Stimulated activated naive CD4-positive, alpha-beta T cell (primary cell): ENCODE measurements around the gene OR6X1.
"Not testable (repeated sequence)": the region's sequence is repeated elsewhere in the genome, so short reads cannot be mapped to it uniquely, and the experiment has no call there.

Experiments
- DNase-seq, 6 experiments: peaks; one replicate each; lab custom pipeline; 2025; lab: John Stamatoyannopoulos, UW

Gene OR6X1

GRCh38 chr11:123753110-123753509 lies 1.2 kb downstream of the OR6X1 start:
- DNase-seq = no peak

GRCh38 chr11:123751781-123752180 lies 2.5 kb downstream of the OR6X1 start:
- no peak for DNase-seq

- not testable (repeated sequence) for DNase-seq
Observed at GRCh38 chr11:123748349-123748748, 6.0 kb downstream of the OR6X1 start.

- DNase-seq = no peak
Observed at GRCh38 chr11:123745764-123746451, 8.4 kb downstream of the OR6X1 start.

- DNase-seq = no peak
Observed at GRCh38 chr11:123742724-123743120, 11.6 kb downstream of the OR6X1 start.

GRCh38 chr11:123742031-123742723 lies 12.1 kb downstream of the OR6X1 start:
- peak in 1 of 6 experiments; percentile 31 for DNase-seq

- DNase-seq = peak; percentile 83 to 90 (median 87)
Observed at GRCh38 chr11:123741159-123742030, 12.9 kb downstream of the OR6X1 start, which contains the start of gene ZNF202. ZNF202 (minus strand) TSS chr11:123741660; CDS start chr11:123730888, 10,772 bp downstream.

GRCh38 chr11:123740787-123741158 lies 13.5 kb downstream of the OR6X1 start:
- no peak for DNase-seq

GRCh38 chr11:123738374-123738773 lies 15.9 kb downstream of the OR6X1 start:
- DNase-seq = no peak

GRCh38 chr11:123736769-123737168 lies 17.5 kb downstream of the OR6X1 start:
- no peak for DNase-seq

- DNase-seq = no peak
Observed at GRCh38 chr11:123729602-123730001, 24.7 kb downstream of the OR6X1 start.

GRCh38 chr11:123725995-123726655 lies 28.2 kb downstream of the OR6X1 start:
- DNase-seq = no peak

GRCh38 chr11:123719452-123719851 lies 34.9 kb downstream of the OR6X1 start:
- no peak for DNase-seq

- no peak for DNase-seq
Observed at GRCh38 chr11:123718469-123718868, 35.8 kb downstream of the OR6X1 start.

- no peak for DNase-seq
Observed at GRCh38 chr11:123718063-123718462, 36.3 kb downstream of the OR6X1 start.

GRCh38 chr11:123712627-123713026 lies 41.7 kb downstream of the OR6X1 start:
- DNase-seq = not testable (repeated sequence)

- DNase-seq = peak; percentile 31 to 73 (median 50)
Observed at GRCh38 chr11:123707606-123708205, 46.6 kb downstream of the OR6X1 start.

GRCh38 chr11:123707206-123707605 lies 47.1 kb downstream of the OR6X1 start:
- no peak for DNase-seq

GRCh38 chr11:123704341-123704740 lies 50.0 kb downstream of the OR6X1 start:
- DNase-seq = no peak
